Activated naive CD4-positive, alpha-beta T cell (primary cell): ENCODE results near the gene STAT5B.
A peak's percentile ranks its signal among the peaks of the same experiment; 100 is the strongest.

Experiments
- DNase-seq, 4 experiments: peaks; one replicate each; lab custom pipeline; 2025; lab: John Stamatoyannopoulos, UW

The STAT5B gene

DNA sequence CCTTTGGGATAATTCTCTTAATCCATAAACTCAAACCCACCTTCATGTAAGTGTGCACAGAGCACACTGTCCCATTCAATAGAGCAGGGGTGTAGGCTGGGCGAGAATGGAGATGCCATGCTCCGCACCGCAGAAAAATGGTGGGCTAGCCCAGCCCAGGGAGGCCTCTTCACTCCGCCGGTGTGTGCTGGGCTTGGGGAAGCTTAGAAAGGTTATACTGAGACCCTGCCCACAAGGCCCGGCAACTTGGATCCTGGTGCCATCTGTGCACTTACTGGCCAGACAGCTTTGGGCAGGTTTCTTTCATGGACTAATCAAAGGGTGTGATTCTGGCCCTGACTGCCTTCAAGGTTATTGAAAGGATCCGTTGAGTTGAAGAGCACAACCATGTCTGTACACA, 8.4 kb upstream of the STAT5B start:
- no peak for DNase-seq

DNA sequence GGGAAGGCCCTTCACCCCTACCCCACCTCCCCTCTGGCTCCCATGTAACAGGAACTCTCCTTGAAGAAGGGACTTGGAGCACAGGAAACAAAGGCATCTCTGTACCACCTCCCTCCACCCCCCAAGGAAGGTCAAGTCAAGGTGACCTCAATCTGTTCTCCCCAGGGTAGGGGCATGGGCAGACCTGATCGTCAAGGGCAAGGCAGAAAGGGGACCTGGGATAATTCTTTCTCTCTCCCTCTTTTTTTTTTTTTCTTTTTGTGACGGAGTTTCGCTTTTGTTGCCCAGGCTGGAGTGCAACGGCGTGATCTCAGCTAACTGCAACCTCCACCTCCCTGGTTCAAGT, 7.8 kb upstream of the STAT5B start:
- no peak for DNase-seq

DNA sequence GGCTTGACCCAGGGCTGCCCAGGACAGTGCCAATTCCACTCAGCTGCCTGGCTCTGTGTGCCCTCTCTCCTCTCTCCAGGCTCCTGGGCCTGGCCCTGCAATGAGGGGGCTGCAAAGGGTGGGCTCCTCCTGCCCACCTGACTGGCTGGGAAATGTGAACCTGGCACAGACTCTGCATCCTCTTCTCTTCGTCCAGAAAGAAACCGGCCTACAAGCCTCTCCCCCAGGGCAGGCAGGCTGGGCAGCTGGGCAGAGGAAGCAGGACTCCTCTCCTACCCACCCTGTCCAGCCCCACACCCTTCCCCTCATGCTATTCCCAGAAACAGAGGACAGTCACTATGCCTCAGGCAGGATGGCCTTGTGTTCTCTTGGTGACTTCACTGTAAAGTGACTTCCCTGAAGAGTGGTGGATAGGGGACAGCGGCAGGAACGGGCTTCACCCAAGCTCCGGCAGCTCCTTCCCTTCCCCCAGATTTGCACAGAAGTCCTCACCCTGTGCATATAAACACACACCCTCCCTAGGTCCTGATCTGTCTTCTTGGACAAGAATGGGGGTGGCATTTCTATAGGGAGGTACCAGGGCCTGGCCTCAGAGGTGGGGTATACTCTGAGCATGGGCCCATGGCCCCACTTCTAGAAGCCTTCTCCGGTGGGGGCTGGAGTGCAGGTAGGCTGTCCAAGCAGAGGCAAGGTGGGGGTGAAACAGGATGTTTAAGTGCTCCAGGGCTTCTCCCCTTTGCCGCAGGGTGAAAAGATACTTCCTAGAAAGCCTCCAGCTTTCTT, 7.2 kb upstream of the STAT5B start:
- no peak for DNase-seq

- no peak for DNase-seq
Measured at GRCh38 chr17:42282478-42283080, 6.4 kb upstream of the STAT5B start.

DNA sequence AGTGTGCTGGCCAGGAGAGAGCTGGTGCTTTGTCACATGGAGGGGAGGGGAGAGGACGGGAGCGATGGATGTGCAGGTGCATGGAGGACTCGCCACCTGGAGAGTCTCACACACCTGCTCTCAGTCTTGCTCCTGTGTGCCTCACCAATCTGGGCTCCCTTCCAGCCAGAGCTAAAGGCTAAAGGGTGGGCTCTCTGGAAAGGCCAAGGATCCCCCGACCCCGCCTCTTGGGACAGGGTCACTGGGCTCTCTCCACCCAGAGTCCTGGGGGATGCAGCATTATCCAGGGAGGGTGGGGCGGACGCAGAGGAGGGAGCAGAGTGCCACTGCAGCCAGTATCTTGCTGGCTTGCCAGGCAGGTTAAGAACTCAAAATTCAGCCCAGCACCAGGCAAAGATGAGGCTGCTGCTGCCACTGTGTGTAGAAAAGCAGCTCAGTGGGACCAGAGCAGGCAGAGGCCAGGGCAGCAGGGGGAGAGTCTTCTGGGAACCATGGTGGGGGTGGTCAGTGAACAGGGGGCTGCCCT, 5.4 kb upstream of the STAT5B start:
- DNase-seq = no peak

DNA sequence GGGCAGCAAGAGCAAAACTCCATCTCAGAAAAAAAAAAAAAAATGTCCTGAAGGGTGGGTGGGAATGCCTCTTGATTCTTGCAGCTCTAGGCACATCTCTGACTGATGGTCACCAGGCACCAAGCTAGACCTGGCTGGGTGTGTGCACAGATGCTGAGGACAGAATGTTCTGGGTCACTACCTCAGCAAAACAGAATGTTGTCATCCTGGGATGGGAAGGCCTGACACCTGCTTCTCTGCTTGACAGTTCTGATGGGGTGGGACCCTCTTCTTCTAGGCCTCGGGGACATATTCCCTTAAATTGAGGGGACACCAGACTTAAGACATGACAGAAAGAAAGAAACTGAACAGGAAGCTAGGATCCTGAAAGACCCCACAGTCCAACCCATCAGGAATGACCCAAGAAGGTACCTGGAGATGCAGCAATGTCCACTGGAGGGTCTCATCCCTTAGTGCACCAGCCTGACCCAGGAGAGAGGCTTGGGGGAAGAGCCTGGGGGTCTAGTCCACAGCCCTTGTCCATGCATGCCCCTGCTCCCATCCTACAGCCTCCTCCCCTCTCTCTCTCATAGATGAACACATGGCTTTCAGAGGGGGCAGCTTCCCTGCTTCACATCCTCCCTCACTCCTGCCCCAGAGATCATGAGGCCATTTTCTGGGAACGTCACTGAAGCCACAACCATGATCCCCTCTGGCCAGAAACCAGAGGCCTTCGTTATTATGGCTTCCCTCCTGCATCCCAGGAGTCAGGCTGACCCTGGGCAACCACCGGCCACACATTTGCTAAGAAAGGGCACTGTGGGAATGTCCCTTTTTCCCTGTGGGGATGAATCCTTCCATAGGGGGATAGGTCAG, 3.8 kb upstream of the STAT5B start:
- no peak for DNase-seq

DNA sequence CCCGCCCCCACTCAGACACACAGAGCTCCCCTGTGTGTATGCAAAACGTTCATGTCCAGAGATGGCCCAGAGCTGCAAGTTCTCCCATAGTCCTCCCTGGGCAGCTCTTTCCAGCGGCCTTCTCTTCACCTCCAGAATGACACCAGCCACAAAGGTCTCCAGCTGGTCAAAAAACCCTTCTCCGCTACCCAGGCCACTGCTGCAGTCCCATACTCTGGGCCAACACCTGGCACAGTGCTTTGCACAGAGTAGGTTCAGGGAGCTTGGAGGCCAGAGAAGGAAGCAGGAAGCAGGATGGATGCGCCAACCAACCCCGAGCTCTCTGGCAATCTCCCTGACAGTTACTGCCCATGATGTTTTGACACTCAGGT, 1.1 kb upstream of the STAT5B start:
- DNase-seq = no peak

GRCh38 chr17:42276609-42277341, 584 bp upstream of the STAT5B start:
- no peak for DNase-seq

DNA sequence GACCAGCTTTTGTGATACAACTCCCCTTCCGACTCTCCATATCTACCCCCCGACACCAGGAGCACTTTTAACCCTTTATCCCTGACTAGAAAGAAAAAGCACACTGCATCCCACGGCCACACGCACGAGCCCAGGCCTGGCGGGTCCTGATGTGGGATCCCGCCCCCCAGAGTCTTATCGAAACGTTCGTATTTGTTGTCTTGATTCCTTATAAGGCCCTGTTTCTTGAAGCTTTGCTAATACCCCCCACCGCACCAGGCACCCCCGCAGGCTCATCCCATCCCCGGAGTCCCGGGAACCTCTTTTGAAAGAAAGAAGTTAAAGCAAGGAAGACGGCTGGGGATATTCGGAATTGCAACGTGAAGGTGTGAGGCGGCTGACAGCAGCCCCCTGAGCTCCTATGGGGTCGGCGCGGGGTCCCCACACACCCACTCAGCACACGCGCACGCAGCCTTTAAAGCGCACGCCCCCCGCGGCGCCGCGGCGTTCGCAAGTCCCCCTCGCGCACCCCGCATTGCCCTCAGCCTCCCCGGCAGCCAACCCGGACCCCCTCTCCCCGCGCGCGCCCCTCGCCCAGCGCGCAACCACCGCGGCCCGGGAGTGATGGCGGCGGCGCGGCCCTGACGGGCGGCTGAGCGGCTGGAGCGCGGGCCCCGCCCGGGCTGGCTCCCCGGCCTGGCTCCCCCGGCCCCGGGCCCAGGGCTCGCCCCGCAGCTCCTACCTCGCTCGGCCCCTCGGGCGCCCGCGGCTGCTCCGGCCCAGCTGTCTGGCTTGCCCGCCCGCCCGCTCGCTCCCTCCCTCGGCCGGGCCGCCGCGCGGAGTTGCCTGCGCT, 448 bp downstream of the STAT5B start:
- DNase-seq = peak in 1 of 4 experiments; percentile 37

DNA sequence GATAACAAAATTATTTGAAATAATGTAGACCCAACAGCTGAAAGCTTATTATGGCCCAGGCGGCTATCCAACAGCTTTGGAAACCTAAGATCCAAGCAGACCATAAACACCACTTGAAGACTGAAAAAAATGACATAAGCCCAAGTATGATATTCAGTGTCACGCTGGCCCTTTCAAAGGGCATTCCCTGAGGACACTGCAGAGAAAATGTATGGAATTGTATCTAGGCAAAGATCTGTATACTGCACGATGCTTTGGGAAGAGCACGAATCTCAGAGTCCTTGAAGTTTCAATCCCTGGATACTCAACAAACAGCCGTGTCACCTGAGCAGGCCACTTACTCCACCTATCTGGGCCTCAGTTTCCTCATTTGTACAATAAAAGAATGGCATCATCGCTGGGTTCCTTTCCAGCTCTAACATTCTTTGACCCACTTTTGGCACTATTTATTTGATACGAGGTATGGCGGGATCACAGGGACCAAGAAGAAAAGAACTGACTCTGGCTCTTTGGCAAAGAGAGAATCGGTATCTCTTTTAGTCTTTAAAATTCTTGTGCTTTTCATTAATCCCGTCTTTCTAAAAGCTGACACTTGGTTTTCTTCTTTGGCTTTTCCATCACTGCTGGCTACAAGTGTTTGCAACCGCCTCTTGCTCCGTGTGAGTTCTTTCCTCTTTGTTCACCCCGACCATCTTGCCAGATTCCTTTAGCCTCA, 1.2 kb downstream of the STAT5B start:
- no peak for DNase-seq

DNA sequence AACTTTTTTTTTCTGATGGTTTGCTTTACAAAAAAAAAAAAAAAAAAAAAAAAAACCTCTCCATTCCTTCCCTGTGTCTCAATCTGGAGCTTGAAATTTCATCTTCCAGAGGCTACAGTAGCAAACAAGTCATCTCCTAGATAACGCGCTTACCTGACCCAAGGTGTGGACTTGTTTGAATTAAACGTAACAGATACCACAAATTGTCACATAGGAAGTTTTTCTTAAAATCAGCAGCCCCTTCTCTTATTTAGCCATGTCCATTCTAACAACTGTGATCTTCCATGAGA, 2.0 kb downstream of the STAT5B start:
- DNase-seq = no peak

- DNase-seq = no peak
Measured at GRCh38 chr17:42273474-42274252, 2.5 kb downstream of the STAT5B start.

GRCh38 chr17:42272162-42272907, 3.9 kb downstream of the STAT5B start:
- DNase-seq = no peak

DNA sequence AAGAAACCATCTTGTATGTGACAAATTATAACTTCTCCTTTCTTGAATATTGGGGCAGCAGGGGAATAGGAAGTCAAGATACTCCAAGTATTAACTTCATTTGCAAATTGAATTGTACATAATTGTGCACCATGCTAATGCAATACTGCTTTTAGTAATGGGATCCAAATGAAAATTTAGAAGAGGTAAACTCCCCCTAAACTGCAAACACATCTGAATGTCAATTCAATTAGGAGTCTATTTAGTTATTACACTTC, 4.5 kb downstream of the STAT5B start:
- no peak for DNase-seq

GRCh38 chr17:42271006-42271778, 5.0 kb downstream of the STAT5B start:
- no peak for DNase-seq

- DNase-seq = no peak
Measured at GRCh38 chr17:42270596-42270995, 5.6 kb downstream of the STAT5B start.

DNA sequence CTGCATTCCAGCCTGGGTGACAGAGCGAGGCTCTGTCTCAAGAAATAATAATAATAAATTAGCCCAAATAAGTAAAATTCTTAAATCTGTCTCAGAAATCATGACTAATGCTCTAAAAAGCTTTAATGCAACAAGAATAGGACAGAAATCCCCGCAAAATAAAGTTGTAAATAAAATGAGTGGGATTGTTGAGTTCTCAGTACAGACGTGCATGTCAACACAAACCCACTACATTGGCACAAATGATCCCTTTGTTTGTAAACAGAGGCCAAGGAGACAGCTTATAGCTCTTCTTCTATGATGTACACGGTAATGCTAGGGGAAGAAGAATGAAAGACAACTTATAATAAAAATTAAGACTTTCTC, 6.0 kb downstream of the STAT5B start:
- no peak for DNase-seq

GRCh38 chr17:42268236-42268635, 8.0 kb downstream of the STAT5B start:
- no peak for DNase-seq
